Stimulated activated CD4-positive, alpha-beta T cell treated with anti-CD3 and anti-CD28 coated beads, Interleukin-15, amount 100 ng/mL, for 1 hour (primary cell): ENCODE results near the gene SMLR1.

Source experiments
- DNase-seq, 2 donors: peaks; one replicate each; pipeline ENCODE4 v3.0.0-alpha.2; 2020; ENCODE audit warnings: low read depth in 1 of 2, low spot score in 1 of 2

SMLR1 gene

DNA sequence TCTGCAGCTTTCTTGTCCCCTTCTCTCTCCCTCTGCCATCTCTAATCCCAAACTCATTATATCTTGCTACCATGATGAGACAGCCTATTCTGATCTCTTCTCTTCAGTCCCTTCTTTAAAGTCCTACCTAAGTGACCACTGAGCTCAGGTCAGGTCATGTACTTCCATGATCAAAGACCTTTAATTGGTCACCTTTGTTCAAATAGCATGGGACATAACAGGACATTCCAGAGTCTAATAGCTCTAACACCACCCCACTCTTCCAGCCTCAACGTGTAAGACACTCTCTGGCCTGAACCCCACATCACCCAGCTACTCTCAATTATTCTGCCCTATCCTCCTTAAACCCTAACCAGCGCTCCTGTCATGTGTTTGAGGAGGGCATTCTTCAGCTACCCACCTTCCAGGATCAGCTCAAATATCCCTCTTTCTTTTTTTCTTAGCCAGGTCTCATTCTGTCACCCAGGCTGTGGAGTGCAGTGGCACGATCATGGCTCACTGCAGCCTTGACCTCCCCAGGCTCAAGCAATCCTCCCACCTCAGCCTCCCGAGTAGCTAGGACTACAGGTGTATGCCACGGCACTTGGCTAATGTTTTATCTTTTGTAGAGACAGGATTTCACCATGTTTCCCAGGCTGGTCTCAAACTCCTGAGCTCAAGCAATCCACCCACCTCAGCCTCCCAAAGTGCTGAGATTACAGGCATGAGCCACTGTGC is 2.1 kb upstream of the SMLR1 start:
- no peak for DNase-seq

DNA sequence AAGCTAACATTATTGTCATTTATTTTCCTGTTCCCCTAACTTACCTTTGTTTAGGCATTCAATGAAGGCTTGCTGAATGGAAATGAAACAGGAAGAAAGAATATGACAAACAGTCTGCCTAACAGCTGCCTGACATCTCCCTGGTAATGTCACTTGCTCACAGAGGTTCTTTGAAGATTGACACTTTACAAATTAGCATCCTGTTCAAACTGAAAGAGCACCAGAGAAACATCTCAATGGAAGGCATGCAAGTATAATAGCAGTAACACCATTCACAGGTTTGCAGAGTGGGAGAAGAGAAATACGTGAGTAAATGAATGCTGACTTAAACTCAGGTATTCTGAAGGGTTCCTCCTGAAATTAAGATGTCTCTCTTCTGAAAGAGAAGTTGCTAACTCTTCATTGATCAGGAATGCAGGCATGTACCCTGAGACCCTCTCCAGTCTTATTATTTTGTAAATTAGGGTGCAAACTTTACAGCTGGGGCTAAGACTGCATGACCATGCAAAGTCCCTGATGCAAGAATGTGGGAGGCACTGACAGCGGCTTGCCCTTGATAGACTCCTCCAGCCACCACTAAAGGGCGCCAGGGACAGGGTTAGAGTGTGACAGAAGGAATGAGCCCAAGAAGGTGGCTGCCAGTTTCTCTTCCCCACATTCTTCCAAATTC is 1.3 kb upstream of the SMLR1 start:
- no peak for DNase-seq

DNA sequence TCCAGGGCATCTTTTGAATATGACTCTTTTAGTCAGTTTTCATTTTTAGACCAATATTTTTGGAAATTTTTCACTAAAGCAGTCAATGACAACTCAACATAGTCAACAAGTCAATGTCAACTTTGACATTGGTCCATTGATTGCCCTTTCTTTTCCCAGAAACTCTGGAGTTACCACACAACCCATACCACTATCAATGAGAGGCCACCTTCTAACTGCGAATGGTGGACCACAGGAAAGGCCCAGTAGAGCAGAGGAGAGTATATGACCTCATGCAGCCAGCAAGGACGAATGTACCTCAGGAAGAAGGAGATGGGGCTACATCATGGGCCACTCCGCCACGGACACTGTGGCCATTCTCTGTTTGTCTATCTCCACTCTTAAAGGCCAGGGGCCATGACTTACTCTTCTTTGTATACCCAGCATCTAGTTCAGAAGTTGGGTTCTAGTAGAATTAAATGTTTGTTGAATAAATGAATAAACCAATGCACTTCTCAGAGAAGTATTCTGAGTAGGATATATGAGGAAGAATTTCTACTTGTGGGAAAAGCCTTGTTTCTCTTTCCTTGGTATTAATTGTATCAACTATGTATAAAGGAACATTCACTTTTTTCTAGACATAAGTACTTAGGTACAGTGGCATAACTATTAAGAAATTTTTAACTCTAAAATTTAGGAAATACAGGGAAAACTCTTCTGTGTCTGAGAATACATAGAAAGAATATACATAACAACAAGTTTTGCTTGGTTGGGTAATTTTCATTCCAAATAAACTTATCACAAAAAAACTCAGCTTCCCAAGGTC is 562 bp upstream of the SMLR1 start:
- DNase-seq = no peak

DNA sequence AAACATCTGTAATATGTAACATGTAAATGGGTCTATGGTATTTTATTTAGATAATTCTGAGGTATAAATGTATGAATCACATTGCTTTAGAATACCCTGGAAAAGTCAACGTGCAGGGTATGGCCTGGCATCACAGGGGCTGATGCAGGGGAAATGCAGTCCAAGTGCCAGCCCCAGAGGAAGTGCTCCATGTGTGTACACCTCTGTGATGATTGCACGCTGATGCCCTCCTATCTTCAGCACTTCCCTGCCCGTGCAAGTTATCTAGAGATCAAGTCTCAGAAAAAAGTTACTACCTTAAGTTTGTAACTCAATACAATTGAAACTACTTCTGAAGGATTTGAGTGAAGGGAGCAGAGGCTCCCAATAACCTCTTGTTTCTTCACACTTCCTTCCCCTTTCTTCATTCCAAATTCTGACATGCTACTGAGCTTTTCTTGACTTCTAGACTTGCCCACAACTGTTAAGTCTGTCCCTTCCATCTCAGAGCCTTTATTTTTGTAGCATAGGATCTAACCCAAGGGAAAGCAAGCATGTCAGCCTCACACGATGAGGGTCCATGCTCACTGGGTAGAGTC is 2.2 kb downstream of the SMLR1 start:
- no peak for DNase-seq

DNA sequence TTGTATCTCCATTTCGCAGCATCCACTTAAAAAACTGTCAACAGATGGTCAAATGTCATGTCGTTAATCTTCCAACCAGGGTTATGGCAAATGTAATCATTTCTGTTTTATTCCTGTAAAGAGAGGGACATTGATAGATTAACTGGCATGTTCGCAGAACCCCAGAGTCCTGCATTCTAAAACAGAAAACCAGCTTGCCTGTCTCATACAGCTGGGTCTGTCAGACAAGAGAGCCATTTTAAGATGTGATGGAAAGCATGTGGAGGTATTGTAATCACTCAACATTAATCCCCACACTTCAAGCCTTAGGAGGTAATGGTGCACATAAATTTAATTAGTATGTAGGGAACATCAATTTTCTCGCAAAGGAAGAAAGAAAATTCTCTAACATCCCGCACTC is 4.4 kb downstream of the SMLR1 start:
- no peak for DNase-seq

DNA sequence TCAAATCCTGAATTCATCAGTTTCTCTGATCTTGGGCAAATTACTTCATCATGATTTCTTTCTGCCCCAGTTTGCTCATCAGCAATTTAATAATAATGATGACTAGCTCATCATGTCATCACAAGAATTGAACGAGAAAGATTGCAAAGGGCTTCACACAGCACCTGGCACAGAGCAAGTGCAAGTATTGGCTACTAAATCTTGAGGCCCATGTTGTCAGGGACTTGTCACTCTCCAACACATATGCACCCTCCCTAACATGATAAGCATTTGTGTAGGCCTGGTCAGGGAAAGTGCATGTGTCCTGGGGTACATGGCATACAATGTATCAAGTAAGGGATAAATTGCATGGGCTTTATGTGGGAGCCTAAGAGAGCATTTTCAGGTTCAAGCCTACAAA is 6.4 kb downstream of the SMLR1 start:
- DNase-seq = no peak

DNA sequence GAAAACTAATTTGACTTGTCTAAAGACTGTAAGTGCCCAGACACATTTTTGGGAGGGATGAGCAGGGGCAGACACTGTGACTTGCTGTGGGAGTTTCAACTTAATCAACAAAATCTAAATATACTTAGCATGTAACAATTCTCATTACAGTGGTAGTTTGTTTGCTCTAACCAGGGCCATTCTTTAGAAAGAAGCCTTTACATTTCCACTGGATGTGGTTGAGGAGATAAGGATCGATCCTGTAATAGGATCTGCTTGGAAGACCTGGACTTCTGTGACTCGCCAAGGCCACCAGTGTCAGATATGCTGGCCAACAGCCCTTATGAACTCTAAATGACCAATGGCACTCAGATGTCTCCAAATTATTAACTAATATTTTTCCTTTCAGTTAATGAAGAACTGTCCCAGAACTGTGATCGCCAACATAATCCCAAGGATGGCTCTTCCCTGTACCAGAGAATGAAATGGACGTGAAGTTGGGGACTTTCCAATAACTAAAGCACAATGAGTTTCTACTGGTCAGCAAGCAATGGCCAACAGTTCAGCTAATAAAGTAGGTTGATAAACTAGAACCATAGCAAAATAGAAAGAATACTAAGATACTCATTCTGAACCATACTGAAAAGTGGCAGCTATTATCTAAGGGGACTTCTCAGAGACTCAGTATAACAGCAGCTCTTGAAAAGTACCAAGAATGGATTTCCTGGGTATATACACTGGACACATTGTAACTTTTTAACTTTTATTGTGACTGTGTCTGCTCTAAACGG is 7.5 kb downstream of the SMLR1 start:
- no peak for DNase-seq

DNA sequence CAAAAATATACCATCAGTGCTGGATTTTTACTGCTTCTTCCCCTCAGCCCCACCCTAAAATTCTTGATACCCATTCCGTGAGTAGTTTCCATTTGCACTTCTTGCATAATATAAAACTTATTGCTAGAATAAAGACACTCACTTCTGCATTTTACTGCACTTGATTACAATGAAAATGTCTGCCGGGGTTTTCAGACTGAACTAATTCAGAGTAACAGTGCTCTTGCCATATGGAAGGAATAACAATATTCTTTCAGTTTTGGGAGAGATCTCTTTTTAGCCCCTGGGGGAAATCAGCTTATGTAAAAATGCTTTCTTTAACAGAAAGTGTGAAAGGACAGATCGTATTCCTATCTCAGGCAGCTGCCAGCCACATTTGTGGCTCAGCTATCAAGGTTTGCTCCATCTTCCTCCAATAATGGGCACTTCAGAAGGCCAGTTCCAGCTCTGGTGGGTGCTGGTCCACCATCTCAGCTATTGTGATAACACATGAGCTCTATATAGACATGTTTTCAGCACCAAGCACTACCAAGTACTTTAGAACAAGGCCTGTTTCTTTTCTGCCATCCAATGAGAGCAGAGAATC is 8.9 kb downstream of the SMLR1 start:
- no peak for DNase-seq

DNA sequence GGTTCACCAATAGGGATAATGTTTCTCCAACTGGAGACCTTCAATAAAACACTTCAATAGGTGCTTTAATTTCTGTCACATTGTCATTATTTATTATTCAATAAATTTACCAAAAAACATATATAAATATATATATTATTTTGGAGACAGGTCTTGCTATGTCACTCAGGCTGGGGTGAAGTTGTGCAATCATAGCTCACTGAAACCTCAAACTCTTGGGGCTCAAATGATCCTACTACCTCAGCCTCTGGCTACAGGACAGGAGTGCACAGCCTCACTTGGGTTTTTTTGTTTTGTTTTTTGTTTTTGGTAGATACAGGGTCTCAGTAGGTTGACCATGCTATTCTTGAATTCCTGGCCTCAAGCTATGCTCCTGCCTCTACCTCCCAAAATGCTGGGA is 9.9 kb downstream of the SMLR1 start:
- DNase-seq = no peak

DNA sequence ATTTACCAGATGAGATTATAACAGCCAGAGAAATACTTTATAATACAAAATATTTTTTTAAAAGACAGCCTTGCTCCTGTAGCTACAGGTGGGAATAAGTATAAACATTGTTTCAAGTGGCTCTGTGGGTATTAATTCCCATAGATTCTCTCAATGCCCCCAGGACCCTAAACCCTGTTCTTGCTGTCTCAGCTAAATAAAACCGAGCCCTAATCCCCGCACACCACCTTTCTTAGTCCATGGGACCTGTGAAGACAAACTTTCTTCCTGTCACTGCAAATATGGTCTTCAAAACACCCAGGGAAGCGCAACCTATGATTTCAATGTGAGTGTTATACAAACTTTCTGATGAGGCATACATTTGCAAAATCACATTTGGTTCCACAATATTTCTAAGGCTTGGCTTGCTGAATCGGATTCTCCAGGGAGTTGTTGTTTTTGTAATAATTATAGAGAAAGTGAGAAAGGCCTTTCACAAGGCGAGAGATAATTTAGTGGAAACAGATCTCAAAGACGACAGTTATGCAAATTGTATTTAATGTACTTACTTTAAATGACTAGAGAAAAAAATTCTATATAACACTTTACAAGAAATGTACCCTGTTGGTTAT is 11.1 kb downstream of the SMLR1 start:
- DNase-seq = no peak

DNA sequence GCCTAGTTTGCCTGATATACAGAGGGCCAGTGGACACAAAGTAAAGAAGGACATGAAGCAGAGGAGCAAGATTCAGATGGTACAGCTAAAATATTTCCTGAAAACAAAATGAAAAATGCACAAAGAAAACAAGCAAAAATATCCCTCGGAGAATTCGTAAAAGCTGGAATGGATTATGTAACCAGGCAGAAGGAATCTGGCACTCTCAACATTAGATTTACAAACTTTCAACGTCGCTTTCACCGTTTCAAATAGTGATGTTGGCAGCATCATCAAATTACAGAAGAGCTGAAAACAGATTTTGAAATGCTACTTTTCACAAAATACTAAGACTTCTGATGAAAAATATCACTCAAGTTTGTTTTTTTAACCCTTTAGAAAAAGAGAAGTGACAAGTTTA is 11.7 kb downstream of the SMLR1 start:
- DNase-seq = no peak

DNA sequence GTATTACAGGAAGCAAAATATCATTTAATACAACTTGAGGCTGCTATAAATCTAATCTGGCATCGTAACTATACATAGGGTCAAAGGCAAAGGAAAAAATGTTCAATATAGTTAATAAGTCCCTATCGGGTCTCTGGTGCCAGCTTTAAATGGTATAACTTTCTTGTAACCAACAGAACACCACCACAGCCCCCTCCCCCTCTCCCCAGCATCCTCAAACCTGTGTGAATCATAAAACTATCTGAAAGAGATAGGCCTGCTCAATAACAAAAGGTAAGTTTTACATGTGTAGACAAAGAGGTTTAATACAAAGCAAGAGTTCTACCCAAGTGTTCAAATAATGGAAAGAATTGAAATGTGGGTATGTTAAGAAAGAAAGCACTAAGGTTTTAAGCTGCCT is 12.2 kb downstream of the SMLR1 start:
- no peak for DNase-seq

DNA sequence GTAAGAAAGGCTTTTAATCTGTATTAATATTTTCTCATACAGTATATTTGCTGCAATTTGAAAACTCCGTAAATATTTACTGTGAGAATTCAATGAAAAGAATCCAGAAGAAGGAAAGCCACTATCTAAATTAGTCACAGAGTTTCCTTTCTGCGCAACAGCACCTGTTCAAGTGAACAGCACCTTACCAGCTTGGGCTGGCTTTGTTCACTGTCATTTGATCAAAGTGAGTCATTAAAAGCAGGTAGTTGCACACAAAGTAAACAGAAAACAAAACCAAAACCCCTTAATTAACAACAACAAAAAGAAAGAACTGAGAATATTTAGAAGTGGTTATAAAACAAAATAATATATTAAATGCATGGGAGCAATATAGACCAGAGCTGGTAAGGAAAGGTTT is 12.8 kb downstream of the SMLR1 start:
- DNase-seq = no peak

DNA sequence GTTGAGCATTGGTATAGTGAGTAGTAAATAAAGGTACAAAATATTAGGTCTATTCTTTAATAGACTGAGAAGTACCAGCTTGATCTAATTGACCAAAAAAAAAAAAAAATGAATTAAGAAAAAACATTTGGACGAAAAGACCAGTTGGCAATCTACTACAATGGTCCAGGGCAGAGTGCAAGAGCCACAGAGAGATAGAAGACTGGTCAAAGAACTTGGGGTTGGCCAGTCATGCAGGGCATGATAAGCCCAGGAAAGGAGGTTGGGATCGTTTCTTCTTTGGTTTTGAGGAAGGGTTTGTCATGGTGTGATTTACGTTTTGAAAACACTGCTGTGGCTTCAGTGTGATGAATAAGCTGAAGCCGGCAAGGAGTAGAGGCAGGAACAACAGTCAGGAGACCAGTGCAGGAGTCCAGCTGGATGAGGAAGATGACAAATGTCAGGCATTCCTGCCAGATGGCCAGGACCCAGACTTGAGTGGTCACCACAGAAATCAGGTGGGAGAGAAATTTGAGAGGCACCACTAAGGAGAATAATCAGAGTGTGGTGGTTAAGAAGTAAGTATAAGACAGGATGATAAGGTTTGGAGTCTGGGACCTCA is 14.0 kb downstream of the SMLR1 start:
- DNase-seq = no peak

DNA sequence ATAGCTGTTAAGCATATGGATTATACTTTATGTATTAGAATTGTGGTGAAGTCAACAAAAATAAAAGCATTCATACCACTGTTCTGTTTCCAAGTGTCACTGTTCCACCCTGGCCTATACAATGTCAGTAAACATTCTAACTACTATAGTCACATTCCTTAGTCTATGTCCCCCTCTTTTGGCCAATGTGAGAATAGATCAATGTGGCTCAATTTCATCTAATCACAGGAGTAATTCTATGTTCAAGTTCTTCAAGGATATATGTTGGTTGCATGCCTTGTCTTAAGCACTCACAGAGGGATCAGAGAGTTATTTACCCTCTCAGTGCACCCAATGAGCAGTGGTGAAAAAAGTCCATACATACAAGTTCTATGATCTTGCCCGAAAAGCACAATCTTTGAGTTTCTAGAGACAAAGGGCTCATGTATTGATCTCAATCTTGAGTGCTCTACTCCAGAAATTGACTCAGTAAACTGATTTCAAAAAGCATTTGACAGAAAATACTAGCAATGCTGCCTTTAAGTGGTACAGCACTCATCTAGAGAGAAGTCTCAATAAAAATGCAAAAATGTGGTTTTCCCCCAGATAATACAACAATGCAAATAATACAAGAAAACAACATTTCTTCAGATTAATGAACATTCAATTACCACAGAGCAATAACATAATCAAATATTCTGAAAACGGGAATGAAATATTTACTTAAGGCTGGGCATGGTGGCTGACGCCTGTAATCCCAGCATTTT is 16.5 kb downstream of the SMLR1 start:
- DNase-seq = no peak

DNA sequence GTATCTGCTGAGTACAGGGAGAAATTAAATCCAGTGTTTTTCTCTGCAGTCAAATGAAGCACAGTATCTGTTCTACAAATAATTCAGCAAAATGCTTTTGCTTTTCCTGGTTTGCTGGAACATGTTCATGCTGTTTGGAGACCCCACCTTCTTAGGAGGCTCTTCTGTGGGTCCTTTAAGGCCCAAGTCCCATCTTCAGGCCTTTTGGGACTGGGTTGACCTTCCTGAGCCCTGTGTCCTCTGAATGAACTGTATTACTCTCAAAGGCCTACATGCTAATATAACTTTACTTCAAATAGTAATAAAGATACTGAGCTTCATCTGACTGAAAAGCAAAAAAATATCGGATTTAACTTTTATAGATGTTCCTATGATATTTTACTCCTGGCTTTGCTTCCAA is 19.3 kb downstream of the SMLR1 start:
- DNase-seq = no peak

DNA sequence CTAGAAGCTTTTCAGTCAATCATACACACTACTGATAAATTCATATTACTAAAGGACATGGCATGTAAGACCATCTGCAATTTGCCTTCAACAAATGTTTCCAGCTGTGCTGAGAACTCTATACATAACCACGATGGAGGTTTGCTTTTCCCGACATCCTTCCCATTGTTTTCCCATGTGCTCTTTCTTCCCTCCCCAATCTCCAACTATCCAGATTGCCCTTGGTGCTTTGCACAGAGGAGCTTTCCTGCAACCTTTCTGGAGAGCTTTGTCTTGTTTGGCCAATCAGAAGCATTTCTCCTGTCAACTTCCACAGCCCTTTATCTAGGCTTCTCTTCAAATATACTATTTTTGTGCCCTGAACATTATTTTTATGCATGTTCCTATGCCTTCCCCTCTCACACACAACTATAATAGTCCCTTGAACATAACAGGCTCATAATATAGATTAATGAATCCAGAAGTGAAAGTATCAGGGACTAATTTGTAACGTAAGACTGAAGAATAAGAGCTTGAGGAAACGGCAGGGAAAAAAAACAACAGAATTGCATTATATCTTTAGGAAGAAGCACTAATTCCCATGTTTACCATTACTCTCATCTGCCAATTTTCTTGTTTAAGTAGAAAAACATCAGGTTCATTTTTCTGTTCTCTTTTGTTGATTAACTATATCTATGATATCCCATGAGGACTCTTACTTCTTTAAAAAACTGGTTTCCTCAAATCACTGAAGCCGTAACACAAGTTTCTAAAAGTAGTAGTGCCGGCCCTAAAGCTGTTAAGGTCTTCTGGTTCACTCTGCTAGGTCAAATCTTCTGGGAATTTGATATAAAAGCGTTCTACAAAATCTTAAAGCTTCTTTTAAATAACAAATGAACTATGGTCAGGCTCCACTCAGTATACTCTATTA is 20.1 kb downstream of the SMLR1 start:
- no peak for DNase-seq

DNA sequence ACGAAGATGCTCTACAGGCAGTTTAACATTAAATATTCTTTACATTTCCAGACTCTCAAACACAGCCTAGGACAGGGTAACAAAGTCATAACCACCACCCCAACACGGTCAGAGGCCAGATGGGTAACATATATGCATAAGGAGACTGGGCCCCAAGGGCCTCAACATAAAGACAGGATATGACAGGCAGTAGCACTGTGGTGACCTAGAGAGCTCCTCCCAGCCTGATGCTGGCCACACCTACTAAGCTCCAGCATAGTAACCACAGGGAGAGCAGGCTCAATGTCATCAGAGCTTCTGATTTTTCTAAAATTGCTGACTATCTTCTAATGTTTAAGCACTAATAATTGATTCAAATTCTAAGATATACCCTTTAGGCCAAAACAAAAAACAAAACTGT is 21.7 kb downstream of the SMLR1 start:
- no peak for DNase-seq
